Upper lobe of right lung (tissue), 1 donor: Measurements from ENCODE around the gene AGO1. TPM values are rescaled to one million over a fixed set of nuclear protein-coding genes. Genes with fewer than 3 reads are reported as not detected.

ENCODE experiments used
- ATAC-seq: fragments of 200-7000 bp; cut with Tn5 transposase; one replicate; pipeline ENCODE4 v1.9.1; 2020; ENCODE audit warnings: mild to moderate bottlenecking, moderate library complexity
- DNase-seq: peaks from one replicate; pipeline ENCODE4 v3.0.0-alpha.2; 2020
- H3K27ac ChIP-seq: fragments of 200-600 bp; one replicate; pipeline ENCODE4 v1.8.0; 2022
- H3K27me3 ChIP-seq: fragments of 200-600 bp; one replicate; pipeline ENCODE4 v1.8.0; 2022; ENCODE audit warnings: mild to moderate bottlenecking
- H3K36me3 ChIP-seq: fragments of 200-600 bp; one replicate; pipeline ENCODE4 v1.8.0; 2022
- H3K4me1 ChIP-seq: fragments of 200-600 bp; one replicate; pipeline ENCODE4 v1.8.0; 2022
- H3K4me3 ChIP-seq: fragments of 200-600 bp; one replicate; pipeline ENCODE4 v1.8.0; 2022; ENCODE audit warnings: mild to moderate bottlenecking
- H3K9me3 ChIP-seq: fragments of 200-600 bp; one replicate; pipeline ENCODE4 v1.8.0; 2022
- CTCF ChIP-seq: fragments of 200-600 bp; IDR thresholded peaks from one replicate; pipeline ENCODE4 v1.8.0; 2022; ENCODE audit warnings: antibody characterized with exemption
- intact Hi-C: fragments of 100-400 bp; cut with DNase I; formaldehyde crosslinking; loops from one replicate; pipeline ENCODE4 v1.11.0; 2022
- total RNA-seq: library from RNA; stranded (reverse); fragmentation: NEBNext Ultra II Directional; extraction: Animal tissue kit (Norgen Biotek cat#: 25700); gene quantifications from one replicate; pipeline ENCODE4 v1.2.1, GENCODE V29; 2021
- donor health status: DM: no; HTN: yes; CAD: no; lungs with severe emphysema.

The AGO1 gene
- total RNA-seq, 1 donor from 2014 or later = 27.7 TPM

- no peak for TF ChIP-seq CTCF
- Histone ChIP-seq H3K4me1 (peaks cover 17% of the 10 kb centered on the region), H3K9me3 (no peaks in the 10 kb centered on the region), H3K27ac (no peak overlapping the region), H3K27me3 (no peaks in the 10 kb centered on the region), H3K36me3 (no peaks in the 10 kb centered on the region), H3K4me3 (no peak overlapping the region)
- intact Hi-C loops = no loop called here
- no peak for DNase-seq
- ATAC-seq = no peak
Observed at GRCh38 chr1:35936838-35937237, 53.8 kb downstream of the AGO1 start.

DNA sequence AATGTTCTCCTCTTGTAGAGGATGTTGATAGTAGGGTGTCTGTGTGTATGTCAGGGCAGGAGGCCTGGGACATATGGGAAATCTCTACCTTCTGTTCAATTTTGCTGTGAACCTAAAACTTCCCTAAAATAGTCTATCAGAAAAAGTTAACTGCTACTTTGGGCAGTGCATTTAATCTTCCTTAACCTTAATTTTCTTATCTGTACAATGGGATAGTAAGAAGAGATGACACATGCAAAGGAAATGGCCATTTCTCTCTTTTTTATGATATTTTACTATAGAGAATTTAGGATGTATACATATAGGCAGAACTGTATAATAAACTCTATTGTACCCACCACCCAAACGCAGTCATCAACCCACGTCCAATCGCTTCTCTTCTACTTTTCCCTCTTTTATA is 56.5 kb downstream of the AGO1 start:
- H3K4me3 ChIP-seq = no peak overlapping the region
- peaks cover 10% of the 10 kb centered on the region for H3K4me1 ChIP-seq
- H3K27ac ChIP-seq = no peak overlapping the region
- no peaks in the 10 kb centered on the region for H3K36me3 ChIP-seq
- H3K9me3 ChIP-seq = no peaks in the 10 kb centered on the region
- H3K27me3 ChIP-seq = no peaks in the 10 kb centered on the region
- TF ChIP-seq CTCF = no peak
- DNase-seq (no peak), ATAC-seq (no peak)
- intact Hi-C loops = no loop called here

- Histone ChIP-seq H3K36me3 (peaks cover 4% of the 10 kb centered on the region), H3K4me3 (no peak overlapping the region), H3K4me1 (peaks cover 10% of the 10 kb centered on the region), H3K27me3 (no peaks in the 10 kb centered on the region), H3K9me3 (no peaks in the 10 kb centered on the region), H3K27ac (no peak overlapping the region)
- ATAC-seq = no peak
- no peak for TF ChIP-seq CTCF
- intact Hi-C loops = no loop called here
- no peak for DNase-seq
Observed at GRCh38 chr1:35945327-35945726, 62.3 kb downstream of the AGO1 start.

- H3K27me3 ChIP-seq = no peaks in the 10 kb centered on the region
- no peak overlapping the region for H3K4me3 ChIP-seq
- DNase-seq = no peak
- peaks cover 10% of the 10 kb centered on the region for H3K4me1 ChIP-seq
- ATAC-seq = no peak
- H3K36me3 ChIP-seq = peaks cover 6% of the 10 kb centered on the region
- no peak overlapping the region for H3K27ac ChIP-seq
- intact Hi-C loops = no loop called here
- no peaks in the 10 kb centered on the region for H3K9me3 ChIP-seq
- TF ChIP-seq CTCF = no peak
Observed at GRCh38 chr1:35947547-35947946, 64.5 kb downstream of the AGO1 start.

- no peak for TF ChIP-seq CTCF
- no peak for ATAC-seq
- no peak for DNase-seq
- Histone ChIP-seq H3K4me3 (no peak overlapping the region), H3K9me3 (no peaks in the 10 kb centered on the region), H3K27ac (no peak overlapping the region), H3K27me3 (no peaks in the 10 kb centered on the region), H3K36me3 (no peaks in the 10 kb centered on the region), H3K4me1 (no peaks in the 10 kb centered on the region)
- intact Hi-C loops = no loop called here
Observed at GRCh38 chr1:35958558-35958957, 75.5 kb downstream of the AGO1 start.

- Histone ChIP-seq H3K4me1 (no peaks in the 10 kb centered on the region), H3K27ac (no peak overlapping the region), H3K4me3 (no peak overlapping the region), H3K36me3 (no peaks in the 10 kb centered on the region), H3K9me3 (no peaks in the 10 kb centered on the region), H3K27me3 (no peaks in the 10 kb centered on the region)
- DNase-seq (no peak), ATAC-seq (no peak)
- intact Hi-C loops = no loop called here
- TF ChIP-seq CTCF = no peak
Observed at GRCh38 chr1:35959304-35959703, 76.3 kb downstream of the AGO1 start.
